ENCODE measurements around the gene APOA1. TPM values are rescaled to one million over a fixed set of nuclear protein-coding genes. Genes with fewer than 3 reads are reported as not detected.

APOA1 gene
- total and polyA plus RNA-seq, 8 donors: 0.87 to 73.6 (median 16.7) TPM; not detected in 2

DNA sequence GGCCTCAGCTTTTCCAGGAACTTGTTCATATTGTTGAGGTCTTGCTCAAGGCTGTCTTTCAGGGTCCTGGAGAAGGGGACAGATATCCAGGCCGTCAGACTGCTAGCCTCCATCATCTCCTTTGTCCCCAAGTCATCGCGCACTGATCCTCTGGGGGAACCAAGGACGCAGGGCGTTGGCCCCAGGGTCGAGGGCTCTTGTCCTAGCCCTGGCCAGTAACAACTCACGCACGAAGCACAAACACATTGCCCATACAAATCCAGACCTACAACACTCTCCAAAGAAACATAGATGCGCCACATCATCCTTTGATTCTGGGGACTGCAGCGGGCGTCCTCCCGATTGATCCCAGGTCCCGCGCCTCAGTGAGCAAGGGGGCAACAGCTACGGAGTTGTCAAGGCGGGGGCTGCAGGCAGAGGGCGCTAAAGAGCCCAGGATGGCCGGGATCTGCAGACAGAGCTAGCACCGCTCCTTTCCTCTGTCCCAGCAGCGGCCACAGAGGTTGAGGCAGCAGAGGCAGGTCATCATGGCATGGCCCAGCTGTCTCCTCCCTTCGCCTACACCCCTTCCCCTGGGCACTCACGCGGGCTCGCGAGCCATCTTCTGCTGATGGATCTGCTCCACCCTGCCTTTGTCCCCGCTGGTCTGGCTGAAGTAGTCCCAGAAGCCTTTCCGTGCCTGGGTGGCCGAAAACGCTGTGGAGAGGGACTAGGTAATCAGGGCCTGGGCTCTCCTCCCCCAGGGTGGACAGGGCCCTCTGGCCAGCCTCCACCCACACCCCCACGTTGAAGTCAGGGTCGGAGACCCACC is 46.2 kb downstream of the APOA1 start:
- H3K27ac ChIP-seq: no peak overlapping the region
- no peaks in the 10 kb centered on the region for H3K27me3 ChIP-seq
- H3K4me1 ChIP-seq: peaks cover 11 to 38% (median 33%) of the 10 kb centered on the region in 4 donors
- intact Hi-C loops (cut with DNase I; ENCODE audit: low total_unique reads): loop anchor here (10.0 kb wide), 1 partner anchor 314 kb away; no protein-coding TSS in a partner anchor
- H3K36me3 ChIP-seq: peaks cover 0 to 7% (median 4%) of the 10 kb centered on the region in 4 donors
- TF ChIP-seq EP300 (IDR thresholded peaks at IDR 0.05) (no peak), POLR2AphosphoS5 (IDR thresholded peaks at IDR 0.05) (no peak), POLR2A (IDR thresholded peaks at IDR 0.05) (no peak)
- TF ChIP-seq, protein P1, sequence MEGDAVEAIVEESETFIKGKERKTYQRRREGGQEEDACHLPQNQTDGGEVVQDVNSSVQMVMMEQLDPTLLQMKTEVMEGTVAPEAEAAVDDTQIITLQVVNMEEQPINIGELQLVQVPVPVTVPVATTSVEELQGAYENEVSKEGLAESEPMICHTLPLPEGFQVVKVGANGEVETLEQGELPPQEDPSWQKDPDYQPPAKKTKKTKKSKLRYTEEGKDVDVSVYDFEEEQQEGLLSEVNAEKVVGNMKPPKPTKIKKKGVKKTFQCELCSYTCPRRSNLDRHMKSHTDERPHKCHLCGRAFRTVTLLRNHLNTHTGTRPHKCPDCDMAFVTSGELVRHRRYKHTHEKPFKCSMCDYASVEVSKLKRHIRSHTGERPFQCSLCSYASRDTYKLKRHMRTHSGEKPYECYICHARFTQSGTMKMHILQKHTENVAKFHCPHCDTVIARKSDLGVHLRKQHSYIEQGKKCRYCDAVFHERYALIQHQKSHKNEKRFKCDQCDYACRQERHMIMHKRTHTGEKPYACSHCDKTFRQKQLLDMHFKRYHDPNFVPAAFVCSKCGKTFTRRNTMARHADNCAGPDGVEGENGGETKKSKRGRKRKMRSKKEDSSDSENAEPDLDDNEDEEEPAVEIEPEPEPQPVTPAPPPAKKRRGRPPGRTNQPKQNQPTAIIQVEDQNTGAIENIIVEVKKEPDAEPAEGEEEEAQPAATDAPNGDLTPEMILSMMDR (IDR thresholded peaks at IDR 0.05): peak in 6 of 7 experiments; percentile 78 to 95 (median 91)
- H3K4me3 ChIP-seq: peak overlapping the region in 2 of 4 donors; percentile 19 to 23
- 11 to 32% (median 27%) methylated on average over 18 to 31 of the region's 31 CpGs for WGBS, 5 donors
- H3K9me3 ChIP-seq: no peaks in the 10 kb centered on the region
- peak; percentile 86 to 90 for DNase-seq

DNA sequence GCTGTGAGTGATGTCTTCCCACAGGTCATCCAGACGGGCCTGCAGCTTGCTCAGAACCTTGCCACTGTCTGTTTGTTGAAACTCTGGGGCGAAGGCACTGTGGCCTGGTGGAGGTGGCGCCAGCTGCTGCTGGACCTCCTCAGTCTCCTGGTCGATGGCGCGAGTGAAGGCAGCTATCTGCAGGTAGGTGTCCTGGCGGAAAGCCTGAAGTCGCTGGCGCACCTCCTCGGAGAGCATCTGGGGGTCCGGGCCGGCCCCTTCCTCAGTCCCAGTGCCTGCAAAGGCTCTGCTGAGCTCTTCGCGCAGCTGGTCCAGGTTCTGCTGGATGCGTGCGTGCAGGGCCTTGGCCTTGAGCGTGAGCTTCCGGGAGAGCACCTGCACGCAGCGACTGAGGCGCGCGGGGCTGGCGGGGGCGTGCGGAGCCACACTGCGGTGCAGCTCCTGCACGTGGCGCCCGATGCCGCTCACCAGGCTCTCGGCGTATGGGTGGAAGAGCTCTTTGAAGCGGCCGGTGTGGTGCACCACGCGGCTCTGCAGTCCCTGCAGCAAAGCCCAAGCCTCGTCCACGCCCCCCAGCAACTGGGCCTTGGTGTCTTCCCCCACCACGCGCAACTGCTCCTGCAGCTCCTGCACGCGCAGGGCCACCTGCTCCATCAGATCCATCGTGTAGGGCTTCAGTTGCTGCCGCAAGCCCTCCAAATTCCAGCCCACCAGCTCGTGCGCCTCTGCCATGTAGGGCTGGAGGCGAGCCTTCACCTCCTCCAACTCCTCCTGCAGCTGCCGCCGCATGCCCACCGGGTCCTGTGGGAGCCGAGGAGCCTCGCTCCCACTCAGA is 47.0 kb downstream of the APOA1 start:
- H3K27me3 ChIP-seq: no peaks in the 10 kb centered on the region
- DNase-seq: peak in 1 of 2 donors; percentile 9
- intact Hi-C loops (cut with DNase I; ENCODE audit: low total_unique reads): loop anchor here (10.0 kb wide), 1 partner anchor 314 kb away; no protein-coding TSS in a partner anchor
- TF ChIP-seq POLR2A (IDR thresholded peaks at IDR 0.05) (no peak), POLR2AphosphoS5 (IDR thresholded peaks at IDR 0.05) (no peak), EP300 (IDR thresholded peaks at IDR 0.05) (no peak)
- no peak overlapping the region for H3K27ac ChIP-seq
- peaks cover 11 to 42% (median 37%) of the 10 kb centered on the region in 4 donors for H3K4me1 ChIP-seq
- 78 to 91% (median 87%) methylated on average over 23 to 53 of the region's 53 CpGs for WGBS, 5 donors
- no peaks in the 10 kb centered on the region for H3K9me3 ChIP-seq
- peaks cover 6 to 15% (median 13%) of the 10 kb centered on the region in 4 donors for H3K36me3 ChIP-seq
- no peak overlapping the region for H3K4me3 ChIP-seq

DNA sequence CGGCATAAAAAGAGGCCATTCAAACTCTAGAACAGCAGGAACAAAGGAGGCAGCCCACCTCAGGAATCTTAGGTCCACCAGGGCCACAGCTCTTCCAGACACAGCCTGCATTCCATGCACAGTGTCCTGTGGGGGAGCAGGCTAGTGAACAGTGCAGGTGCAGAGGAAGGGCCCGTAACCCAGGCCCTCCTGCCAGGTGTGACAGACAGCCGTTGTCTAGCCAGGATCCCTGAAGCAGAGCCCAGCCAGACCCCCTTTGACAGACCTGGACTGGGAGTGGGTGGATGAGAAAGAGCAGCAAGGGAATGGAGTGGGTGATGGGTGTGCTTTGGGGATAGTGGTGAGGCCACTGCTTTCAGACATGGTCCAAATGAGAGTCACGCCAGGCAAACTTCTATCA is 48.4 kb downstream of the APOA1 start:
- no peaks in the 10 kb centered on the region for H3K9me3 ChIP-seq
- H3K36me3 ChIP-seq: peaks cover 21 to 29% (median 27%) of the 10 kb centered on the region in 4 donors
- H3K27ac ChIP-seq: peak overlapping the region in 1 of 5 donors; percentile 92
- peaks cover 11 to 42% (median 37%) of the 10 kb centered on the region in 4 donors for H3K4me1 ChIP-seq
- H3K27me3 ChIP-seq: no peaks in the 10 kb centered on the region
- WGBS, 5 donors: 86 to 95% (median 93%) methylated on average over 4 of the region's 4 CpGs
- peak overlapping the region in 1 of 4 donors; percentile 95 for H3K4me3 ChIP-seq
- no peak for TF ChIP-seq POLR2AphosphoS5 (IDR thresholded peaks at IDR 0.05)
- no peak for TF ChIP-seq EP300 (IDR thresholded peaks at IDR 0.05)
- TF ChIP-seq, protein P1 (IDR thresholded peaks at IDR 0.05): no peak
- TF ChIP-seq POLR2A (IDR thresholded peaks at IDR 0.05): no peak
- intact Hi-C loops (cut with DNase I; ENCODE audit: low total_unique reads): loop anchor here (5.0 kb wide), 1 partner anchor 48 kb away; the partner anchor contains the start of gene APOA1
- no peak for DNase-seq

DNA sequence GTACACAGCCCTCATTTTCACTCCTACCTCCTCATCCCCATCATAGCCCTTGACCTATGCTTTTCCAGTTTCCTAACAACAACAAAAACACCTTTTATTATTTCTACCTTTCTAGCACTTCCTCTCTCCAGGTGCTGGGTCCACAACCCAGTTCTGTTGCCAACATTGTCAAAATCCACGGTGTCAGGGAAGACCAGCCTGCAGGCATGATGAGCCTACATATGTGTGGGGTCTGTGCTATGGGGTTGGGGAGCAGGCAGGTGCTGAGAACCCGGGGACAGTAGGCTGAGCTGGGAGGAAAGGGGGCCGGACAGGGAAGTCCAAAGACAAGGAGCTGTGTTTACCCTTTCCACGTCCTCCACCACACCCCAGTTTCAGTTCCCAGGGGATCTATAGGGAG is 48.9 kb downstream of the APOA1 start:
- H3K36me3 ChIP-seq: peaks cover 25 to 34% (median 31%) of the 10 kb centered on the region in 4 donors
- WGBS, 5 donors: 28 to 47% (median 38%) methylated on average over 4 of the region's 4 CpGs
- peak overlapping the region in 4 of 5 donors; percentile 90 to 96 (median 92) for H3K27ac ChIP-seq
- peaks cover 11 to 42% (median 37%) of the 10 kb centered on the region in 4 donors for H3K4me1 ChIP-seq
- H3K27me3 ChIP-seq: no peaks in the 10 kb centered on the region
- no peaks in the 10 kb centered on the region for H3K9me3 ChIP-seq
- TF ChIP-seq EP300 (IDR thresholded peaks at IDR 0.05) (no peak), POLR2AphosphoS5 (IDR thresholded peaks at IDR 0.05) (no peak), POLR2A (IDR thresholded peaks at IDR 0.05) (no peak)
- TF ChIP-seq, protein P1 (IDR thresholded peaks at IDR 0.05): no peak
- peak in 1 of 2 donors; percentile 31 for DNase-seq
- intact Hi-C loops (cut with DNase I; ENCODE audit: low total_unique reads): loop anchor here (5.0 kb wide), 1 partner anchor 49 kb away; the partner anchor contains the start of gene APOA1
- H3K4me3 ChIP-seq: peak overlapping the region; percentile 78 to 99 (median 94)
